ENCODE results near the gene MYO18B. TPM values are rescaled to one million over a fixed set of nuclear protein-coding genes. Genes with fewer than 3 reads are reported as not detected.

Gene MYO18B
- total and polyA plus RNA-seq, 2 of the 8 experiments (the other 6 are each of a cell fraction or from before 2014, with no cell fraction given), result 0.62 to 0.78 TPM

GRCh38 chr22:25815561-25815960, 73.6 kb downstream of the MYO18B start:
- H3K4me1 ChIP-seq (replicated peaks in 1 of 4; ENCODE audit: control insufficient read depth in 3 of 4, insufficient read depth in 4 of 4, low read length in 3 of 4), result no peaks in the 10 kb centered on the region
- no peak overlapping the region for H2BK5ac ChIP-seq (ENCODE audit: low read depth, low read length)
- H3K4ac ChIP-seq (replicated peaks; ENCODE audit: insufficient read length, low read depth, low read length), result no peak overlapping the region
- no peak overlapping the region for H4K8ac ChIP-seq (ENCODE audit: extremely low read depth, insufficient read depth, low read length)
- no peaks in the 10 kb centered on the region; a peak in 1 of 7 replicates for H3K27me3 ChIP-seq (replicated peaks in 1 of 4; ENCODE audit: control insufficient read depth in 3 of 4, extremely low read depth in 1 of 4, insufficient read depth in 3 of 4, low read length in 3 of 4)
- H2BK15ac ChIP-seq (ENCODE audit: low read length), result no peak overlapping the region
- no peak overlapping the region for H3K23ac ChIP-seq (ENCODE audit: insufficient read length)
- no peaks in the 10 kb centered on the region for H3K79me1 ChIP-seq (ENCODE audit: low read depth, low read length)
- H4K91ac ChIP-seq (replicated peaks; ENCODE audit: insufficient read length, low read length), result no peak overlapping the region
- H3K36me3 ChIP-seq (ENCODE audit: control insufficient read depth in 2 of 4, insufficient read depth in 4 of 4, low read length in 3 of 4), result no peaks in the 10 kb centered on the region
- peaks cover 2% of the 10 kb centered on the region; the same call in 1 of the 2 replicates for H3K23me2 ChIP-seq (ENCODE audit: low read depth, low read length)
- no peak overlapping the region for H2AK5ac ChIP-seq (ENCODE audit: low read depth, low read length)
- H3K4me2 ChIP-seq (ENCODE audit: insufficient read depth in 1 of 2, low read depth in 2 of 2, low read length in 2 of 2), result no peak overlapping the region
- no peak overlapping the region for H3K4me3 ChIP-seq (ENCODE audit: extremely low read depth in 1 of 4, insufficient read depth in 2 of 4, low read depth in 3 of 4, low read length in 4 of 4)
- WGBS, 2 experiments (ENCODE audit: extremely low coverage in 1 of 2, insufficient coverage in 1 of 2, insufficient read length in 1 of 2, insufficient replicate concordance in 2 of 2, low coverage in 1 of 2, low lambda C conversion rate in 2 of 2, missing lambda C conversion rate in 1 of 2), result 78% methylated on average over 2 of the region's 2 CpGs; no CpG with 5 or more reads in 1 of the 2 experiments
- H3K9ac ChIP-seq (replicated peaks in 1 of 4; ENCODE audit: extremely low read depth in 1 of 4, low read depth in 3 of 4, low read length in 3 of 4), result no peak overlapping the region
- no peaks in the 10 kb centered on the region for H3K79me2 ChIP-seq (ENCODE audit: control insufficient read depth in 1 of 2, insufficient read depth in 2 of 2, low read length in 2 of 2)
- ChIA-PET POLR2A (ENCODE audit: partially characterized antibody) (no interaction called here), CTCF (ENCODE audit: partially characterized antibody) (no interaction called here)
- FAIRE-seq, result no peak
- H2BK12ac ChIP-seq (ENCODE audit: low read depth, low read length), result no peak overlapping the region
- no peak overlapping the region for H2AFZ ChIP-seq (ENCODE audit: low read length)
- H2BK20ac ChIP-seq (ENCODE audit: low read length), result no peak overlapping the region
- H3K9me3 ChIP-seq (ENCODE audit: insufficient read depth in 2 of 2, low read depth in 1 of 2, low read length in 1 of 2), result no peaks in the 10 kb centered on the region
- H4K20me1 ChIP-seq (replicated peaks in 1 of 2; ENCODE audit: control insufficient read depth in 1 of 2, insufficient read depth in 2 of 2, low read length in 2 of 2), result no peaks in the 10 kb centered on the region
- H3K56ac ChIP-seq (replicated peaks; ENCODE audit: insufficient read length, low read depth, low read length), result no peak overlapping the region
- H4K5ac ChIP-seq (ENCODE audit: insufficient read length, low read depth, low read length), result no peak overlapping the region
- H3K27ac ChIP-seq (ENCODE audit: low read depth, low read length), result no peak overlapping the region
- no peak overlapping the region for H3K14ac ChIP-seq (ENCODE audit: insufficient read length)
- H2BK120ac ChIP-seq (replicated peaks; ENCODE audit: low read depth, low read length), result no peak overlapping the region
- H3K18ac ChIP-seq (ENCODE audit: extremely low read depth, low read length), result no peak overlapping the region
- no peak for DNase-seq (ENCODE audit: low read depth in 1 of 2, low spot score in 2 of 2)
- TF ChIP-seq RFX5 (IDR thresholded peaks at IDR 0.05; ENCODE audit: borderline replicate concordance, low read depth, low read length) (no peak), EGR1 (IDR thresholded peaks at IDR 0.05; ENCODE audit: borderline replicate concordance, low read depth, low read length) (no peak), TBP (IDR thresholded peaks at IDR 0.05; ENCODE audit: low read depth, low read length) (no peak), MAFK (IDR thresholded peaks at IDR 0.05; ENCODE audit: low read depth, low read length) (no peak), JUN (IDR thresholded peaks at IDR 0.05; ENCODE audit: low read depth, low read length) (no peak)
